H1 (cell line): ENCODE results near the gene RUFY3.

Source experiments
- CEBPB ChIP-seq: IDR thresholded peaks from 2 replicates; pipeline ENCODE4 v1.6.1; 2012; ENCODE audit warnings: low read depth, low read length
- CREB1 ChIP-seq: IDR thresholded peaks from 2 replicates; pipeline ENCODE4 v1.6.1; 2012; ENCODE audit warnings: inconsistent platforms
- CTCF ChIP-seq, 3 experiments: IDR thresholded peaks; 1 replicate in 2 of 3; 2 replicates in 1 of 3; pipeline versions ENCODE4 v1.5.1 to v1.6.1; 2011; ENCODE audit warnings: low read length in 3 of 3, mild to moderate bottlenecking in 3 of 3, inconsistent platforms in 2 of 3, low read depth in 1 of 3, moderate library complexity in 1 of 3; ENCODE audit not compliant: insufficient read depth in 1 of 3; ENCODE audit errors: control extremely low read depth in 1 of 3
- EGR1 ChIP-seq: IDR thresholded peaks from 2 replicates; pipeline ENCODE4 v1.6.1; 2011; ENCODE audit warnings: low read depth, low read length, borderline replicate concordance
- EP300 ChIP-seq, 2 experiments: IDR thresholded peaks; 1 replicate in 1 of 2; 2 replicates in 1 of 2; pipeline ENCODE4 v1.6.1; 2011 to 2012; ENCODE audit warnings: low read depth in 2 of 2, low read length in 2 of 2, mild to moderate bottlenecking in 2 of 2, borderline replicate concordance in 1 of 2, inconsistent platforms in 1 of 2, moderate library complexity in 1 of 2
- GABPA ChIP-seq: IDR thresholded peaks from 2 replicates; pipeline ENCODE4 v1.6.1; 2011; ENCODE audit warnings: mild to moderate bottlenecking, low read length, moderate library complexity, borderline replicate concordance; ENCODE audit not compliant: insufficient read depth
- MAX ChIP-seq: IDR thresholded peaks from 2 replicates; pipeline ENCODE4 v1.6.1; 2012; ENCODE audit warnings: inconsistent platforms
- NRF1 ChIP-seq: IDR thresholded peaks from 2 replicates; pipeline ENCODE4 v1.6.1; 2011; ENCODE audit warnings: mild to moderate bottlenecking, low read depth, low read length, improper control_type of control experiment
- POLR2AphosphoS5 ChIP-seq: IDR thresholded peaks from 2 replicates; pipeline ENCODE4 v1.6.1; 2011; ENCODE audit warnings: low read depth, low read length
- RAD21 ChIP-seq, 2 experiments: IDR thresholded peaks in 1 of 2; conservative IDR thresholded peaks in 1 of 2; 2 replicates each; pipeline ENCODE4 v1.6.1; 2011; ENCODE audit warnings: low read depth in 2 of 2, low read length in 2 of 2, improper control_type of control experiment in 1 of 2, inconsistent platforms in 1 of 2, mild to moderate bottlenecking in 1 of 2, moderate library complexity in 1 of 2
- SP1 ChIP-seq: IDR thresholded peaks from 2 replicates; pipeline ENCODE4 v1.6.1; 2011; ENCODE audit warnings: low read depth, low read length
- TEAD4 ChIP-seq: IDR thresholded peaks from 2 replicates; pipeline ENCODE4 v1.6.1; 2012; ENCODE audit warnings: low read depth, low read length, inconsistent platforms, mixed read lengths
- YY1 ChIP-seq: IDR thresholded peaks from 2 replicates; pipeline ENCODE4 v1.6.1; 2011; ENCODE audit warnings: low read depth, mild to moderate bottlenecking, low read length
- TF ChIP-seq, protein P1 (sequence below): IDR thresholded peaks from 2 replicates; pipeline ENCODE4 v1.6.1; 2012; ENCODE audit warnings: low read length, inconsistent platforms

GRCh38 chr4:70844180-70844579 lies 122.4 kb downstream of the RUFY3 start:
- TF ChIP-seq, protein P1, sequence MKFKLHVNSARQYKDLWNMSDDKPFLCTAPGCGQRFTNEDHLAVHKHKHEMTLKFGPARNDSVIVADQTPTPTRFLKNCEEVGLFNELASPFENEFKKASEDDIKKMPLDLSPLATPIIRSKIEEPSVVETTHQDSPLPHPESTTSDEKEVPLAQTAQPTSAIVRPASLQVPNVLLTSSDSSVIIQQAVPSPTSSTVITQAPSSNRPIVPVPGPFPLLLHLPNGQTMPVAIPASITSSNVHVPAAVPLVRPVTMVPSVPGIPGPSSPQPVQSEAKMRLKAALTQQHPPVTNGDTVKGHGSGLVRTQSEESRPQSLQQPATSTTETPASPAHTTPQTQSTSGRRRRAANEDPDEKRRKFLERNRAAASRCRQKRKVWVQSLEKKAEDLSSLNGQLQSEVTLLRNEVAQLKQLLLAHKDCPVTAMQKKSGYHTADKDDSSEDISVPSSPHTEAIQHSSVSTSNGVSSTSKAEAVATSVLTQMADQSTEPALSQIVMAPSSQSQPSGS, result no peak
- TF ChIP-seq CREB1 (no peak), CTCF (IDR thresholded peaks at IDR 0.05; ENCODE audit: control extremely low read depth in 1 of 3, insufficient read depth in 1 of 3, low read depth in 1 of 3, low read length in 3 of 3) (no peak), CEBPB (no peak), EGR1 (no peak), SP1 (no peak), EP300 (IDR thresholded peaks at IDR 0.05; ENCODE audit: borderline replicate concordance in 1 of 2, low read depth in 2 of 2, low read length in 2 of 2) (no peak), RAD21 (IDR thresholded peaks at IDR 0.05 in 1 of 2, conservative IDR thresholded peaks at IDR 0.05 in 1 of 2; ENCODE audit: low read depth in 2 of 2, low read length in 2 of 2) (no peak), YY1 (no peak), POLR2AphosphoS5 (no peak), TEAD4 (no peak), MAX (no peak), NRF1 (no peak), GABPA (no peak)
